ENCODE data around the gene CALML4.
"Not testable (repeated sequence)": the region's sequence is repeated elsewhere in the genome, so short reads cannot be mapped to it uniquely, and the experiment has no call there.

CALML4 gene

GRCh38 chr15:68207176-68207935, 2.2 kb upstream of the CALML4 start:
- no peak for DNase-seq

- DNase-seq = no peak
These were observed 1.6 kb upstream of the CALML4 start for GRCh38 chr15:68206711-68207151.

GRCh38 chr15:68205954-68206539, 915 bp upstream of the CALML4 start:
- no peak for DNase-seq

- DNase-seq = no peak
These were observed 419 bp upstream of the CALML4 start for GRCh38 chr15:68205558-68205944.

GRCh38 chr15:68204361-68204760, 771 bp downstream of the CALML4 start:
- DNase-seq = no peak

- DNase-seq = no peak
These were observed 1.2 kb downstream of the CALML4 start for GRCh38 chr15:68203956-68204355.

GRCh38 chr15:68203486-68203885, 1.6 kb downstream of the CALML4 start:
- no peak for DNase-seq

- not testable (repeated sequence) for DNase-seq
These were observed 2.1 kb downstream of the CALML4 start for GRCh38 chr15:68202994-68203393.

- DNase-seq = no peak
These were observed 3.3 kb downstream of the CALML4 start for GRCh38 chr15:68201879-68202261.

- no peak for DNase-seq
These were observed 3.8 kb downstream of the CALML4 start for GRCh38 chr15:68201153-68201878.

GRCh38 chr15:68200016-68200861, 4.9 kb downstream of the CALML4 start:
- DNase-seq = no peak

- DNase-seq = no peak
These were observed 5.8 kb downstream of the CALML4 start for GRCh38 chr15:68199340-68199739.

- no peak for DNase-seq
These were observed 7.3 kb downstream of the CALML4 start for GRCh38 chr15:68197661-68198437.

- DNase-seq = no peak
These were observed 8.0 kb downstream of the CALML4 start for GRCh38 chr15:68197170-68197492.

- DNase-seq = no peak
These were observed 8.5 kb downstream of the CALML4 start for GRCh38 chr15:68196445-68197169.

GRCh38 chr15:68195336-68196112, 9.6 kb downstream of the CALML4 start:
- DNase-seq = no peak

- no peak for DNase-seq
These were observed 12.2 kb downstream of the CALML4 start for GRCh38 chr15:68192804-68193486.

- DNase-seq = no peak
These were observed 13.0 kb downstream of the CALML4 start for GRCh38 chr15:68192117-68192516.

- DNase-seq = no peak
These were observed 13.6 kb downstream of the CALML4 start for GRCh38 chr15:68191555-68191954.

- DNase-seq = no peak
These were observed 15.1 kb downstream of the CALML4 start for GRCh38 chr15:68190048-68190447.
